Measurements from ENCODE around the gene ASB2. TPM values are rescaled to one million over a fixed set of nuclear protein-coding genes. Genes with fewer than 3 reads are reported as not detected.

ASB2 gene
- polyA plus RNA-seq, 1 of the 3 experiments (the other 2 are of a cell fraction), result 0.15 TPM

DNA sequence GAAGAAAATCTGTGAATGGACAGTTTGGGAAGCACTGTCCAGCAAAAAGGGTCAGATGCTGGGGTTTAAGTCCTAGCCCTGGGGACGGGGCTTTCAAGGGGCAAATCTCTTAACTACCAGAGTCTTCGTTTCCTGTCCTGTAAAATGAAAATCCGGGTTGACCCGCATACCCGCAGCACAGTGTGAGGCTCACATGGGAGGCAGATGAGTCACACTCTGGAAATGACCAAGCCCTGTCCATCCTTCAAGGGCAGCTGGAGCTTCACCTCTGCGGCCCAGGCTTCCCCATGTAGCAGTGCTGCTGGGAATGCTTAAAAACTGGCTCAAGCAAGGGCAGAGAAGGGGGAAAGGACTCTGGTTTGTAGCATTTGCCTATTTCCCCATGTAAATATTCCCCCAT is 30.3 kb downstream of the ASB2 start (continued):
- TF ChIP-seq, protein P1, sequence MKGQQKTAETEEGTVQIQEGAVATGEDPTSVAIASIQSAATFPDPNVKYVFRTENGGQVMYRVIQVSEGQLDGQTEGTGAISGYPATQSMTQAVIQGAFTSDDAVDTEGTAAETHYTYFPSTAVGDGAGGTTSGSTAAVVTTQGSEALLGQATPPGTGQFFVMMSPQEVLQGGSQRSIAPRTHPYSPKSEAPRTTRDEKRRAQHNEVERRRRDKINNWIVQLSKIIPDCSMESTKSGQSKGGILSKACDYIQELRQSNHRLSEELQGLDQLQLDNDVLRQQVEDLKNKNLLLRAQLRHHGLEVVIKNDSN (IDR thresholded peaks at IDR 0.05; ENCODE audit: borderline replicate concordance, low read depth), result no peak
- no peak for TF ChIP-seq MEF2A (IDR thresholded peaks at IDR 0.05; ENCODE audit: borderline replicate concordance, low read depth)
- no peak for TF ChIP-seq TAF1 (IDR thresholded peaks at IDR 0.05; ENCODE audit: borderline replicate concordance, low read depth, low read length)

DNA sequence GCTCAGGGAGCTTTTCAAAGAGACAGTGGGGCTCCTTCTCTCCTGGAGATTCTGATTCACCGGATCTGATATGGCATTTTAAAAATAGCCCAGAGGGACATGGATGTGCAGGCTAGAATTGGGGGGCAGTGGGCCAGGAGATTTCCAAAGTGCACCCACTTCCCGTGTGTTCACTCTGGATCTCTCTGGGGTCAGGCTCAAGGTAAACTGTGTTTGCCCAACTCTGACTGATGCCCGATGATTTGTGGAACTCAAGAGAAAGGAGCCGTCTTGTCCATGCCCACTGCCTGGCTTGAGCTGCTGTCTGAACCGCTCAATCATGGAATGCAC is 31.3 kb downstream of the ASB2 start:
- CTCF ChIA-PET, result interaction anchor here (0.8 to 1.3 kb wide), 4 partner anchors 8 to 58 kb away, joined by 3 to 4 read pairs (median 3); no protein-coding TSS in a partner anchor
- Histone ChIP-seq H2AFZ (ENCODE audit: low read depth) (no peak overlapping the region), H3K4me2 (no peak overlapping the region), H3K27ac (ENCODE audit: low read depth in 2 of 2, low read length in 1 of 2) (no peak overlapping the region), H3K4me1 (ENCODE audit: control insufficient read depth in 1 of 2, insufficient read depth in 2 of 2, low read depth in 1 of 2, low read length in 1 of 2) (peaks cover 18 to 21% of the 10 kb centered on the region in 2 experiments), H4K20me1 (ENCODE audit: insufficient read depth) (no peaks in the 10 kb centered on the region), H3K9me2 (no peaks in the 10 kb centered on the region), H3F3A (replicated peaks; ENCODE audit: insufficient read depth) (peaks cover 6% of the 10 kb centered on the region), H3K9ac (no peak overlapping the region), H3K36me3 (replicated peaks in 1 of 2; ENCODE audit: control insufficient read depth in 1 of 2, insufficient read depth in 2 of 2, low read length in 1 of 2) (no peaks in the 10 kb centered on the region), H3K9me3 (no peaks in the 10 kb centered on the region), H3K4me3 (ENCODE audit: low read depth in 2 of 2, low read length in 1 of 2) (no peak overlapping the region), H3K27me3 (ENCODE audit: insufficient read depth) (no peaks in the 10 kb centered on the region), H3K79me2 (ENCODE audit: insufficient read depth) (no peaks in the 10 kb centered on the region)
- WGBS (ENCODE audit: low lambda C conversion rate), result 83% methylated on average over 5 of the region's 5 CpGs
- POLR2A ChIA-PET, result no interaction called here
- TF ChIP-seq, protein P2, sequence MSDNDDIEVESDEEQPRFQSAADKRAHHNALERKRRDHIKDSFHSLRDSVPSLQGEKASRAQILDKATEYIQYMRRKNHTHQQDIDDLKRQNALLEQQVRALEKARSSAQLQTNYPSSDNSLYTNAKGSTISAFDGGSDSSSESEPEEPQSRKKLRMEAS (IDR thresholded peaks at IDR 0.05; ENCODE audit: low read depth), result no peak
- TF ChIP-seq GATA2 (CRISPR knock-in tag; IDR thresholded peaks at IDR 0.05), result no peak
- TF ChIP-seq, protein P3, sequence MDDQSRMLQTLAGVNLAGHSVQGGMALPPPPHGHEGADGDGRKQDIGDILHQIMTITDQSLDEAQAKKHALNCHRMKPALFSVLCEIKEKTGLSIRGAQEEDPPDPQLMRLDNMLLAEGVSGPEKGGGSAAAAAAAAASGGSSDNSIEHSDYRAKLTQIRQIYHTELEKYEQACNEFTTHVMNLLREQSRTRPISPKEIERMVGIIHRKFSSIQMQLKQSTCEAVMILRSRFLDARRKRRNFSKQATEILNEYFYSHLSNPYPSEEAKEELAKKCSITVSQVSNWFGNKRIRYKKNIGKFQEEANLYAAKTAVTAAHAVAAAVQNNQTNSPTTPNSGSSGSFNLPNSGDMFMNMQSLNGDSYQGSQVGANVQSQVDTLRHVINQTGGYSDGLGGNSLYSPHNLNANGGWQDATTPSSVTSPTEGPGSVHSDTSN (IDR thresholded peaks at IDR 0.05), result no peak
- no peak for TF ChIP-seq FOXM1 (IDR thresholded peaks at IDR 0.05; ENCODE audit: low read depth)
- no peak for TF ChIP-seq RCOR1 (IDR thresholded peaks at IDR 0.05; ENCODE audit: low read length)
- TF ChIP-seq, protein P1 (IDR thresholded peaks at IDR 0.05; ENCODE audit: borderline replicate concordance, low read depth), result no peak
- no peak for TF ChIP-seq TAF1 (IDR thresholded peaks at IDR 0.05; ENCODE audit: borderline replicate concordance, low read depth, low read length)
- TF ChIP-seq RAD21 (IDR thresholded peaks at IDR 0.05; ENCODE audit: low read length), result no peak
- TF ChIP-seq EZH2phosphoT487 (IDR thresholded peaks at IDR 0.05; ENCODE audit: borderline replicate concordance, low read depth), result no peak
- no peak for TF ChIP-seq SMC3 (IDR thresholded peaks at IDR 0.05; ENCODE audit: low read depth, low read length)
- no peak for TF ChIP-seq SIN3A (IDR thresholded peaks at IDR 0.05; ENCODE audit: borderline replicate concordance, low read depth, low read length)
- TF ChIP-seq POLR2AphosphoS5 (IDR thresholded peaks at IDR 0.05; ENCODE audit: low read depth, low read length), result no peak
- TF ChIP-seq, protein P4, sequence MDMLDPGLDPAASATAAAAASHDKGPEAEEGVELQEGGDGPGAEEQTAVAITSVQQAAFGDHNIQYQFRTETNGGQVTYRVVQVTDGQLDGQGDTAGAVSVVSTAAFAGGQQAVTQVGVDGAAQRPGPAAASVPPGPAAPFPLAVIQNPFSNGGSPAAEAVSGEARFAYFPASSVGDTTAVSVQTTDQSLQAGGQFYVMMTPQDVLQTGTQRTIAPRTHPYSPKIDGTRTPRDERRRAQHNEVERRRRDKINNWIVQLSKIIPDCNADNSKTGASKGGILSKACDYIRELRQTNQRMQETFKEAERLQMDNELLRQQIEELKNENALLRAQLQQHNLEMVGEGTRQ (IDR thresholded peaks at IDR 0.05; ENCODE audit: borderline replicate concordance, low read depth, low read length), result no peak
- no peak for TF ChIP-seq FOXJ3 (CRISPR knock-in tag; IDR thresholded peaks at IDR 0.05)
- no peak for TF ChIP-seq RXRA (IDR thresholded peaks at IDR 0.05; ENCODE audit: borderline replicate concordance, low read depth)
- DNase-seq, result no peak

Data from SK-N-SH (cell line).